Peyer's patch (tissue), 4 donors: ENCODE results near the gene CUZD1.

Experiments used
- POLR2A ChIP-seq, 2 donors: fragments of 450-650 bp; IDR thresholded peaks; one replicate each; pipeline ENCODE4 v1.5.1; 2017; ENCODE audit warnings: antibody characterized with exemption in 2 of 2, mild to moderate bottlenecking in 2 of 2, moderate library complexity in 2 of 2
- TF ChIP-seq, protein P1 (sequence below), 6 experiments: fragments of 450-650 bp in 4 of 6; fragments of 200-600 bp in 2 of 6; sonication (generic) in 1 of 6; IDR thresholded peaks; one replicate each; pipeline ENCODE4 v1.5.1; 2017 to 2019; ENCODE audit warnings: antibody characterized with exemption in 6 of 6, mild to moderate bottlenecking in 3 of 6, moderate library complexity in 1 of 6

DNA sequence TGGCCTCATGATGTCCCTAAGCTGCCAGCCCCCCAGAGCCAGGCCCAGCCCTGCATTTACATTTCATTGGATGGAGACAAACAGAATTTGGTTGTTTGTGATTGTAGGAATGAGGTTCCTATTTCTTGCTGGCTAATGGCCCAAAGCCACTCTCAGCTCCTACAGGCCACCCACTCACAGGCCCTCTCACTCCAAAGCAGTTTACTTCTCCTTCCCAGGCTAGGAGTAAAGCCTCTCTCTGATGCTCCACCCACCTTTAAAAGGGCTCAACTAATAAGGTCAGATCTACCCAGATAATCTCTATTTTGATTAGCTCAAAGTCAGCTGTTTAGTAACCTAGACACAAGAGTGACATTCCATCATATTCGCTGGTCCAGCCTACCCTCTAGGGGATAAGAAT, 11.2 kb upstream of the CUZD1 start:
- no peak for TF ChIP-seq POLR2A (IDR thresholded peaks at IDR 0.05)
- TF ChIP-seq, protein P1, sequence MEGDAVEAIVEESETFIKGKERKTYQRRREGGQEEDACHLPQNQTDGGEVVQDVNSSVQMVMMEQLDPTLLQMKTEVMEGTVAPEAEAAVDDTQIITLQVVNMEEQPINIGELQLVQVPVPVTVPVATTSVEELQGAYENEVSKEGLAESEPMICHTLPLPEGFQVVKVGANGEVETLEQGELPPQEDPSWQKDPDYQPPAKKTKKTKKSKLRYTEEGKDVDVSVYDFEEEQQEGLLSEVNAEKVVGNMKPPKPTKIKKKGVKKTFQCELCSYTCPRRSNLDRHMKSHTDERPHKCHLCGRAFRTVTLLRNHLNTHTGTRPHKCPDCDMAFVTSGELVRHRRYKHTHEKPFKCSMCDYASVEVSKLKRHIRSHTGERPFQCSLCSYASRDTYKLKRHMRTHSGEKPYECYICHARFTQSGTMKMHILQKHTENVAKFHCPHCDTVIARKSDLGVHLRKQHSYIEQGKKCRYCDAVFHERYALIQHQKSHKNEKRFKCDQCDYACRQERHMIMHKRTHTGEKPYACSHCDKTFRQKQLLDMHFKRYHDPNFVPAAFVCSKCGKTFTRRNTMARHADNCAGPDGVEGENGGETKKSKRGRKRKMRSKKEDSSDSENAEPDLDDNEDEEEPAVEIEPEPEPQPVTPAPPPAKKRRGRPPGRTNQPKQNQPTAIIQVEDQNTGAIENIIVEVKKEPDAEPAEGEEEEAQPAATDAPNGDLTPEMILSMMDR (IDR thresholded peaks at IDR 0.05): no peak
